ENCODE data around the gene ERMAP.
A peak's percentile ranks its signal among the peaks of the same experiment; 100 is the strongest.

GRCh38 chr1:42816585-42817439 lies at the start of gene ERMAP, which contains the start of gene SVBP:
- TF ChIP-seq CTCF (IDR thresholded peaks at IDR 0.05; ENCODE audit: low read depth, low read length) (no peak), MYC (IDR thresholded peaks at IDR 0.05; ENCODE audit: low read depth, low read length) (no peak), POLR2A (IDR thresholded peaks at IDR 0.05; ENCODE audit: extremely low read depth, insufficient read length) (peak; percentile 61)

Data from NB4 (cell line).